ENCODE measurements around the gene TBC1D5.

DNA sequence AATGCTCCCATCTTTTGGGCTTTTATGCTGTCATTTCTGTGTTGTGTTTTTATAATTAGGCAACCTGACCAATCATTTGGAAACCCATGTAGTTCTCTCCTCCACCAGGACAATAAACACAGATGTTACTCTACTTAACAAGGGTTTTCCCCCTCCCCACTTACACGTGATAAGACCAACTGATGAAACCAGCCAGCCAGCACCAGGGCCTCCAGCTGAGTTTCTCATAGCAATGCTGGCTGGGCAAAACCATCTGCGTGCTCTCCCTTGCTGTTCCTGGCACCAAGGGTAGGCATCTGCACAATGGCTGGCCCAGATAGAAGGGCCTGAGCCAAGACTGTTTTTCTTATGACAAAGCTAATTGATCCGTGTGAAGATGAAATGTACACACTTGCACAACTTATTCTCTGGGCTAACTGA, 547.2 kb downstream of the TBC1D5 start:
- TF ChIP-seq, protein P1, sequence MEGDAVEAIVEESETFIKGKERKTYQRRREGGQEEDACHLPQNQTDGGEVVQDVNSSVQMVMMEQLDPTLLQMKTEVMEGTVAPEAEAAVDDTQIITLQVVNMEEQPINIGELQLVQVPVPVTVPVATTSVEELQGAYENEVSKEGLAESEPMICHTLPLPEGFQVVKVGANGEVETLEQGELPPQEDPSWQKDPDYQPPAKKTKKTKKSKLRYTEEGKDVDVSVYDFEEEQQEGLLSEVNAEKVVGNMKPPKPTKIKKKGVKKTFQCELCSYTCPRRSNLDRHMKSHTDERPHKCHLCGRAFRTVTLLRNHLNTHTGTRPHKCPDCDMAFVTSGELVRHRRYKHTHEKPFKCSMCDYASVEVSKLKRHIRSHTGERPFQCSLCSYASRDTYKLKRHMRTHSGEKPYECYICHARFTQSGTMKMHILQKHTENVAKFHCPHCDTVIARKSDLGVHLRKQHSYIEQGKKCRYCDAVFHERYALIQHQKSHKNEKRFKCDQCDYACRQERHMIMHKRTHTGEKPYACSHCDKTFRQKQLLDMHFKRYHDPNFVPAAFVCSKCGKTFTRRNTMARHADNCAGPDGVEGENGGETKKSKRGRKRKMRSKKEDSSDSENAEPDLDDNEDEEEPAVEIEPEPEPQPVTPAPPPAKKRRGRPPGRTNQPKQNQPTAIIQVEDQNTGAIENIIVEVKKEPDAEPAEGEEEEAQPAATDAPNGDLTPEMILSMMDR (IDR thresholded peaks at IDR 0.05), result no peak
- no peak for TF ChIP-seq POLR2A (IDR thresholded peaks at IDR 0.05)
